H9 (cell line): ENCODE measurements around the gene MED15. TPM values are rescaled to one million over a fixed set of nuclear protein-coding genes. Genes with fewer than 3 reads are reported as not detected.
"Not testable (repeated sequence)": the region's sequence is repeated elsewhere in the genome, so short reads cannot be mapped to it uniquely, and the experiment has no call there.

Experiments used
- DNase-seq: peaks from one replicate; pipeline ENCODE4 v3.0.0-alpha.2; 2017
- H2AFZ ChIP-seq: one replicate; pipeline ENCODE4 v1.6.1; 2013; ENCODE audit warnings: mild to moderate bottlenecking, low read length, control low read depth, moderate library complexity
- H2AK5ac ChIP-seq: 2 replicates; pipeline ENCODE4 v1.6.1; 2013; ENCODE audit warnings: low read length, control low read depth, mixed read lengths; ENCODE audit not compliant: insufficient read length
- H2BK120ac ChIP-seq: one replicate; pipeline ENCODE4 v1.6.1; 2013; ENCODE audit warnings: low read depth, mild to moderate bottlenecking, low read length, control low read depth, inconsistent platforms; ENCODE audit not compliant: poor library complexity, severe bottlenecking
- H2BK12ac ChIP-seq: 2 replicates; pipeline ENCODE4 v1.6.1; 2013; ENCODE audit warnings: low read length, control low read depth, mixed read lengths, low read depth; ENCODE audit not compliant: insufficient read length
- H2BK15ac ChIP-seq: 2 replicates; pipeline ENCODE4 v1.6.1; 2013; ENCODE audit warnings: low read depth, low read length, control low read depth
- H2BK20ac ChIP-seq: one replicate; pipeline ENCODE4 v1.6.1; 2013; ENCODE audit warnings: low read depth, mild to moderate bottlenecking, low read length, control low read depth, inconsistent platforms; ENCODE audit not compliant: poor library complexity, severe bottlenecking
- H2BK5ac ChIP-seq: 2 replicates; pipeline ENCODE4 v1.6.1; 2013; ENCODE audit warnings: low read length, control low read depth, mixed read lengths; ENCODE audit not compliant: insufficient read length
- H3K14ac ChIP-seq: 2 replicates; pipeline ENCODE4 v1.6.1; 2013; ENCODE audit warnings: low read length, control low read depth; ENCODE audit not compliant: insufficient read depth
- H3K18ac ChIP-seq: 2 replicates; pipeline ENCODE4 v1.6.1; 2013; ENCODE audit warnings: low read depth, mild to moderate bottlenecking, mixed read lengths, low read length, control low read depth; ENCODE audit not compliant: insufficient read length
- H3K23ac ChIP-seq: 2 replicates; pipeline ENCODE4 v1.6.1; 2013; ENCODE audit warnings: low read length, control low read depth, mixed read lengths, low read depth; ENCODE audit not compliant: insufficient read length
- H3K23me2 ChIP-seq: 2 replicates; pipeline ENCODE4 v1.6.1; 2013; ENCODE audit warnings: low read depth, mild to moderate bottlenecking, mixed read lengths, low read length, control low read depth; ENCODE audit not compliant: insufficient read length, poor library complexity, severe bottlenecking
- H3K27ac ChIP-seq: 2 replicates; pipeline ENCODE4 v1.5.1; 2013; ENCODE audit warnings: low read length, control low read depth, mixed read lengths, low read depth; ENCODE audit not compliant: insufficient read length
- H3K27me3 ChIP-seq: 2 replicates; pipeline ENCODE4 v1.6.1; 2013; ENCODE audit warnings: low read length, control low read depth, inconsistent platforms; ENCODE audit not compliant: insufficient read depth
- H3K4ac ChIP-seq: 2 replicates; pipeline ENCODE4 v1.6.1; 2013; ENCODE audit warnings: low read depth, mild to moderate bottlenecking, control low read depth, inconsistent platforms, low read length, moderate library complexity
- H3K4me1 ChIP-seq: 2 replicates; pipeline ENCODE4 v1.6.1; 2013; ENCODE audit warnings: low read length, control low read depth, inconsistent platforms; ENCODE audit not compliant: insufficient read depth
- H3K4me2 ChIP-seq: 2 replicates; pipeline ENCODE4 v1.6.1; 2013; ENCODE audit warnings: low read length, control low read depth, mixed read lengths; ENCODE audit not compliant: insufficient read length, insufficient read depth
- H3K56ac ChIP-seq: 2 replicates; pipeline ENCODE4 v1.6.1; 2013; ENCODE audit warnings: low read depth, mild to moderate bottlenecking, mixed read lengths, low read length, control low read depth; ENCODE audit not compliant: insufficient read length
- H3K79me1 ChIP-seq: 2 replicates; pipeline ENCODE4 v1.6.1; 2013; ENCODE audit warnings: low read depth, mild to moderate bottlenecking, moderate library complexity, low read length, control low read depth, inconsistent platforms; ENCODE audit not compliant: insufficient read depth, poor library complexity, severe bottlenecking
- H3K79me2 ChIP-seq: 2 replicates; pipeline ENCODE4 v1.6.1; 2013; ENCODE audit warnings: low read length, control low read depth, inconsistent platforms; ENCODE audit not compliant: insufficient read depth
- H3K9ac ChIP-seq: 2 replicates; pipeline ENCODE4 v1.6.1; 2013; ENCODE audit warnings: low read length, control low read depth, mixed read lengths; ENCODE audit not compliant: insufficient read length; ENCODE audit errors: extremely low read depth
- H3K9me3 ChIP-seq: one replicate; pipeline ENCODE4 v1.6.1; 2013; ENCODE audit warnings: low read depth, low read length, inconsistent platforms; ENCODE audit not compliant: control insufficient read depth
- H3T11ph ChIP-seq: one replicate; pipeline ENCODE4 v1.6.1; 2013; ENCODE audit warnings: mild to moderate bottlenecking, low read length, control low read depth, inconsistent platforms
- H4K20me1 ChIP-seq: one replicate; pipeline ENCODE4 v1.6.1; 2013; ENCODE audit not compliant: control insufficient read depth, insufficient read length, insufficient read depth
- H4K5ac ChIP-seq: 2 replicates; pipeline ENCODE4 v1.6.1; 2013; ENCODE audit warnings: low read depth, mild to moderate bottlenecking, mixed read lengths, low read length, control low read depth; ENCODE audit not compliant: insufficient read length
- H4K8ac ChIP-seq: replicated peaks from 2 replicates; pipeline ENCODE4 v1.6.1; 2013; ENCODE audit warnings: low read length, control low read depth, mixed read lengths, low read depth; ENCODE audit not compliant: insufficient read length
- H4K91ac ChIP-seq: 2 replicates; pipeline ENCODE4 v1.6.1; 2013; ENCODE audit warnings: low read depth, mild to moderate bottlenecking, moderate library complexity, mixed read lengths, low read length, control low read depth; ENCODE audit not compliant: insufficient read length
- H3K27ac Mint-ChIP-seq, 3 experiments: 2 replicates in 2 of 3; 3 replicates in 1 of 3; pipeline ENCODE4 v1.8.0; 2020 to 2021; ENCODE audit warnings: mixed read lengths in 3 of 3, mild to moderate bottlenecking in 1 of 3, moderate library complexity in 1 of 3
- H3K27me3 Mint-ChIP-seq: 2 replicates; pipeline ENCODE4 v1.8.0; 2021; ENCODE audit warnings: low read depth, mild to moderate bottlenecking, moderate library complexity, mixed read lengths
- H3K36me3 Mint-ChIP-seq, 3 experiments: 2 replicates in 2 of 3; 3 replicates in 1 of 3; pipeline ENCODE4 v1.8.0; 2020 to 2021; ENCODE audit warnings: low read depth in 3 of 3, mixed read lengths in 3 of 3; ENCODE audit not compliant: insufficient read depth in 1 of 3
- H3K4me1 Mint-ChIP-seq, 2 experiments: 2 replicates each; pipeline ENCODE4 v1.8.0; 2020; ENCODE audit warnings: mixed read lengths in 2 of 2
- H3K4me3 Mint-ChIP-seq, 2 experiments: 2 replicates in 1 of 2; 3 replicates in 1 of 2; pipeline ENCODE4 v1.8.0; 2020 to 2021; ENCODE audit warnings: mild to moderate bottlenecking in 2 of 2, mixed read lengths in 2 of 2, moderate library complexity in 1 of 2
- H3K9me3 Mint-ChIP-seq, 2 experiments: 2 replicates in 1 of 2; 3 replicates in 1 of 2; pipeline ENCODE4 v1.8.0; 2020; ENCODE audit warnings: mild to moderate bottlenecking in 2 of 2, mixed read lengths in 2 of 2, moderate library complexity in 1 of 2
- WGBS: extraction: QIAGEN DNeasy Blood & Tissue Kit; methylation state at CpG from one replicate; pipeline ENCODE4 v1.1.7; 2013; ENCODE audit warnings: missing lambda C conversion rate, low lambda C conversion rate, mixed read lengths; ENCODE audit not compliant: insufficient read length; ENCODE audit errors: extremely low coverage; 5-methylcytosine and 5-hydroxymethylcytosine counted together
- total RNA-seq: library from RNA; stranded (reverse); gene quantifications from 2 replicates; pipeline ENCODE4 v1.2.1, GENCODE V29; 2021
- TF ChIP-seq, protein P1 (sequence below): fragments of 200-600 bp; sonication (generic); conservative IDR thresholded peaks from 3 replicates; pipeline ENCODE4 v1.8.0; 2021; ENCODE audit warnings: antibody characterized with exemption, mild to moderate bottlenecking

MED15 gene
- total RNA-seq, 1 experiment from 2014 or later, result 47.4 TPM

DNA sequence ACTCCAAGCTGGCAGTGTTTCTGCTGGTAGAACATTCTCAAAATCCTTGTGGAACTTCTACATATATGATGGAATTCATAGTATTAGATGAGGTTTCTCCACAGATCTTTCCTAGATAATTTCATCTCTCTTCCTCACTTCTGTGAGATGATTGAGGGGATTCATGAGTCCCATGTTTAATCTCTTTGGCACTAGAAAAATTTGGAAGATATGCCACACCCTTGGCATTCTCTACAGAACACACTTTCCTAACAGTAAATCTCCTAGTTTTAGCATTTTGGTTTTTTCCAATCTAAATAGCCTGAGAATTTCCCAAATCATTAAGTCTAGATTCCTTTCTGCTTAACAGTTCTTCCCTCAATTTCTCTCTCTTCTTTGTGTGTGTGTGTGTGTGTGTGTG, 35.3 kb downstream of the MED15 start:
- H2AK5ac ChIP-seq, result no peak overlapping the region
- no peak overlapping the region for H3T11ph ChIP-seq
- H3K4me1 Mint-ChIP-seq, result peaks cover 0 to 10% of the 10 kb centered on the region in 2 experiments; a peak in 3 of 4 replicates
- H4K8ac ChIP-seq, result no peak overlapping the region
- no peak overlapping the region for H2BK15ac ChIP-seq
- no peak overlapping the region for H4K91ac ChIP-seq
- H3K9me3 Mint-ChIP-seq, result no peaks in the 10 kb centered on the region
- H3K56ac ChIP-seq, result no peak overlapping the region
- no peak overlapping the region for H3K4me3 Mint-ChIP-seq
- no peak for DNase-seq
- H3K4me2 ChIP-seq, result no peak overlapping the region
- no peaks in the 10 kb centered on the region for H3K4me1 ChIP-seq
- no peaks in the 10 kb centered on the region for H3K27me3 ChIP-seq
- H2BK20ac ChIP-seq, result no peak overlapping the region
- no peaks in the 10 kb centered on the region for H3K9me3 ChIP-seq
- no peaks in the 10 kb centered on the region for H3K79me2 ChIP-seq
- H2BK5ac ChIP-seq, result no peak overlapping the region
- no peak overlapping the region for H3K4ac ChIP-seq
- H4K20me1 ChIP-seq, result no peaks in the 10 kb centered on the region
- no peak overlapping the region for H3K9ac ChIP-seq
- no peak overlapping the region for H4K5ac ChIP-seq
- no peak overlapping the region for H3K27ac ChIP-seq
- H3K27ac Mint-ChIP-seq, result no peak overlapping the region
- H3K27me3 Mint-ChIP-seq, result no peaks in the 10 kb centered on the region
- H3K14ac ChIP-seq, result no peak overlapping the region
- H3K36me3 Mint-ChIP-seq, result peaks cover 28 to 55% (median 44%) of the 10 kb centered on the region in 3 experiments
- H3K18ac ChIP-seq, result no peak overlapping the region
- no peak overlapping the region for H2BK12ac ChIP-seq
- TF ChIP-seq, protein P1, sequence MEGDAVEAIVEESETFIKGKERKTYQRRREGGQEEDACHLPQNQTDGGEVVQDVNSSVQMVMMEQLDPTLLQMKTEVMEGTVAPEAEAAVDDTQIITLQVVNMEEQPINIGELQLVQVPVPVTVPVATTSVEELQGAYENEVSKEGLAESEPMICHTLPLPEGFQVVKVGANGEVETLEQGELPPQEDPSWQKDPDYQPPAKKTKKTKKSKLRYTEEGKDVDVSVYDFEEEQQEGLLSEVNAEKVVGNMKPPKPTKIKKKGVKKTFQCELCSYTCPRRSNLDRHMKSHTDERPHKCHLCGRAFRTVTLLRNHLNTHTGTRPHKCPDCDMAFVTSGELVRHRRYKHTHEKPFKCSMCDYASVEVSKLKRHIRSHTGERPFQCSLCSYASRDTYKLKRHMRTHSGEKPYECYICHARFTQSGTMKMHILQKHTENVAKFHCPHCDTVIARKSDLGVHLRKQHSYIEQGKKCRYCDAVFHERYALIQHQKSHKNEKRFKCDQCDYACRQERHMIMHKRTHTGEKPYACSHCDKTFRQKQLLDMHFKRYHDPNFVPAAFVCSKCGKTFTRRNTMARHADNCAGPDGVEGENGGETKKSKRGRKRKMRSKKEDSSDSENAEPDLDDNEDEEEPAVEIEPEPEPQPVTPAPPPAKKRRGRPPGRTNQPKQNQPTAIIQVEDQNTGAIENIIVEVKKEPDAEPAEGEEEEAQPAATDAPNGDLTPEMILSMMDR, result no peak
- no peak overlapping the region for H3K23ac ChIP-seq
- no peak overlapping the region for H2AFZ ChIP-seq
- H2BK120ac ChIP-seq, result no peak overlapping the region
- no peaks in the 10 kb centered on the region for H3K23me2 ChIP-seq
- peaks cover 2% of the 10 kb centered on the region for H3K79me1 ChIP-seq

DNA sequence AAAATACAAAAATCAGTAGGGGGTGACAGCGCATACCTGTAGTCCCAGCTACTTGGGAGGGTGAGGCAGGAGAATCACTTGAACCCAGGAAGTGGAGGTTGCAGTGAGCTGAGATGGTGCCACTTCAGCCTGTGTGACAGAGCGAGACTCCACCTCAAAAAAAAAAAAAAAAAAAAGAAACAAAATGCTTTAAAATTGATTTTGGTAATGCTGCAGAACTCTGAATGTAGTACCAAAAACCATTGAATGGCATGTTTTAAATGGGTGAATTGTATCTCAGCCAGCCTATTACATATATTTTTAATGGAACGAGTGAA, 37.9 kb downstream of the MED15 start:
- H2BK15ac ChIP-seq, H4K5ac ChIP-seq, H3T11ph ChIP-seq, H3K27ac Mint-ChIP-seq, H3K4me2 ChIP-seq, H3K23ac ChIP-seq, H3K56ac ChIP-seq, H2BK5ac ChIP-seq, H2AFZ ChIP-seq, H4K91ac ChIP-seq, H3K18ac ChIP-seq, H3K9me3 ChIP-seq, H2BK20ac ChIP-seq, H3K27ac ChIP-seq, H3K79me2 ChIP-seq, DNase-seq, H3K14ac ChIP-seq, H2BK12ac ChIP-seq, H3K27me3 Mint-ChIP-seq, H3K27me3 ChIP-seq, H3K23me2 ChIP-seq, H3K4me3 Mint-ChIP-seq, H4K8ac ChIP-seq, H2AK5ac ChIP-seq, H4K20me1 ChIP-seq, H3K9ac ChIP-seq, H3K79me1 ChIP-seq, H3K9me3 Mint-ChIP-seq, H3K4me1 ChIP-seq, H2BK120ac ChIP-seq, H3K4ac ChIP-seq: not testable (repeated sequence)
- Mint-ChIP-seq H3K36me3 (peaks cover 20 to 33% (median 24%) of the 10 kb centered on the region in 3 experiments), H3K4me1 (peaks cover 12 to 21% of the 10 kb centered on the region in 2 experiments)
- no CpG with 5 or more reads among the region's 3 CpGs for WGBS
